HCT116 (cell line): ENCODE measurements around the gene WDFY2. TPM values are rescaled to one million over a fixed set of nuclear protein-coding genes. Genes with fewer than 3 reads are reported as not detected.

Source experiments
- ATAC-seq: fragments of 200-7000 bp; cut with Tn5 transposase; 2 replicates; pipeline ENCODE4 v1.9.1; 2020; ENCODE audit warnings: mild to moderate bottlenecking, moderate library complexity
- BruUV-seq: library from RNA; stranded (reverse); fragments of 400-500 nt; replicated peaks from 2 replicates; lab custom pipeline; 2021; lab: Mats Ljungman, UMichigan
- CTCF ChIA-PET: fragments of 300-600 bp; sonication (Branson Sonifier 250); formaldehyde crosslinking; loops from one replicate; lab custom pipeline; 2021; ENCODE audit warnings: antibody characterized with exemption; lab: Charles Lee
- POLR2A ChIA-PET: fragments of 300-600, 350-600 bp; sonication (Branson Sonifier 250); formaldehyde crosslinking; loops from one replicate; lab custom pipeline; 2021; ENCODE audit warnings: antibody characterized with exemption; lab: Charles Lee
- RAD21 ChIA-PET, 2 experiments: fragments of 300-600 bp; sonication (Branson Sonifier 250); formaldehyde crosslinking; loops; one replicate each; lab custom pipeline; 2023; ENCODE audit warnings: low total read pairs in 2 of 2; ENCODE audit not compliant: uncharacterized antibody in 2 of 2, unreplicated experiment in 2 of 2, low non-redundant PET in 1 of 2; lab: Charles Lee
- DNase-seq: peaks from one replicate; pipeline ENCODE4 v3.0.0-alpha.2; 2010; ENCODE audit warnings: low read depth, low spot score
- H2AFZ ChIP-seq: fragments of 200-600 bp; shearing (Covaris generic), sonication (generic); 2 replicates; pipeline ENCODE4 v1.6.1; 2017; ENCODE audit warnings: low read depth, mixed run types, mixed read lengths, antibody characterized with exemption, low read length; ENCODE audit not compliant: poor library complexity, severe bottlenecking
- H3K27ac ChIP-seq: 2 replicates; pipeline ENCODE4 v1.5.1; 2012; ENCODE audit warnings: low read depth, low read length
- H3K27me3 ChIP-seq: fragments of 200-600 bp; sonication (generic); 2 replicates; pipeline ENCODE4 v1.6.1; 2016; ENCODE audit warnings: mixed run types, low read length, mixed read lengths; ENCODE audit not compliant: insufficient read depth
- H3K36me3 ChIP-seq, 2 experiments: fragments of 200-500 bp in 1 of 2; fragments of 200-600 bp in 1 of 2; sonication (Bioruptor generic) in 1 of 2; sonication (generic) in 1 of 2; 2 replicates each; pipeline versions ENCODE4 v1.5.1 to v1.6.1; 2014 to 2016; ENCODE audit warnings: low read length in 2 of 2, inconsistent platforms in 1 of 2, mixed read lengths in 1 of 2, mixed run types in 1 of 2; ENCODE audit not compliant: insufficient read depth in 2 of 2, control insufficient read depth in 1 of 2
- H3K4me1 ChIP-seq, 2 experiments: fragments of 200-600 bp in 1 of 2; sonication (generic) in 1 of 2; 2 replicates each; pipeline versions ENCODE4 v1.5.1 to v1.6.1; 2012 to 2017; ENCODE audit warnings: low read length in 2 of 2, inconsistent platforms in 1 of 2, mild to moderate bottlenecking in 1 of 2, mixed read lengths in 1 of 2, mixed run types in 1 of 2, moderate library complexity in 1 of 2; ENCODE audit not compliant: insufficient read depth in 2 of 2, control insufficient read depth in 1 of 2
- H3K4me2 ChIP-seq: fragments of 200-600 bp; sonication (generic); 2 replicates; pipeline ENCODE4 v1.6.1; 2017; ENCODE audit warnings: mixed run types, low read length, mixed read lengths
- H3K4me3 ChIP-seq, 2 experiments: fragments of 200-600 bp in 1 of 2; sonication (generic) in 1 of 2; replicated peaks in 1 of 2; 2 replicates each; pipeline ENCODE4 v1.5.1; 2011 to 2016; ENCODE audit warnings: low read length in 2 of 2, control low read depth in 1 of 2, low read depth in 1 of 2, mild to moderate bottlenecking in 1 of 2, mixed read lengths in 1 of 2, mixed run types in 1 of 2
- H3K79me2 ChIP-seq: fragments of 200-600 bp; sonication (generic); 2 replicates; pipeline ENCODE4 v1.6.1; 2017; ENCODE audit warnings: mild to moderate bottlenecking, mixed run types, low read length, moderate library complexity, mixed read lengths; ENCODE audit not compliant: insufficient read depth
- H3K9ac ChIP-seq: fragments of 200-600 bp; sonication (generic); 2 replicates; pipeline ENCODE4 v1.6.1; 2016; ENCODE audit warnings: low read length, mixed read lengths
- H3K9me2 ChIP-seq: fragments of 200-600 bp; sonication (generic), shearing (Covaris generic); 2 replicates; pipeline ENCODE4 v1.6.1; 2017; ENCODE audit warnings: mixed run types, mild to moderate bottlenecking, moderate library complexity; ENCODE audit not compliant: insufficient read depth
- H3K9me3 ChIP-seq, 2 experiments: fragments of 200-500 bp in 1 of 2; fragments of 200-600 bp in 1 of 2; sonication (Bioruptor generic) in 1 of 2; sonication (generic) in 1 of 2; 2 replicates each; pipeline ENCODE4 v1.6.1; 2014 to 2017; ENCODE audit warnings: low read length in 2 of 2, mixed read lengths in 2 of 2, inconsistent platforms in 1 of 2, low read depth in 1 of 2, mild to moderate bottlenecking in 1 of 2, mixed run types in 1 of 2, moderate library complexity in 1 of 2; ENCODE audit not compliant: control insufficient read depth in 1 of 2, insufficient read depth in 1 of 2
- H4K20me1 ChIP-seq: fragments of 200-600 bp; sonication (generic), shearing (Covaris generic); 2 replicates; pipeline ENCODE4 v1.6.1; 2017; ENCODE audit warnings: mixed run types, mild to moderate bottlenecking, moderate library complexity; ENCODE audit not compliant: insufficient read depth
- ELF1 ChIP-seq: IDR thresholded peaks from 2 replicates; pipeline ENCODE4 v1.6.1; 2012; ENCODE audit warnings: low read depth, borderline replicate concordance
- POLR2A ChIP-seq: IDR thresholded peaks from 2 replicates; pipeline ENCODE4 v1.7.0; 2011; ENCODE audit warnings: borderline replicate concordance; ENCODE audit not compliant: insufficient read depth, insufficient read length; ENCODE audit errors: extremely low read depth
- RAD21 ChIP-seq: IDR thresholded peaks from 2 replicates; pipeline ENCODE4 v1.6.1; 2012; ENCODE audit warnings: low read depth, mild to moderate bottlenecking
- SRF ChIP-seq: IDR thresholded peaks from 2 replicates; pipeline ENCODE4 v1.6.1; 2012; ENCODE audit warnings: low read depth
- intact Hi-C: fragments of 100-400 bp; cut with micrococcal nuclease; formaldehyde crosslinking; loops from 2 replicates; pipeline ENCODE4 v1.10.0; 2022
- total RNA-seq: library from RNA; stranded (reverse); gene quantifications from one replicate; pipeline ENCODE4 v1.2.1, GENCODE V29; 2021; ENCODE audit not compliant: unreplicated experiment
- TF ChIP-seq, protein P1 (sequence below), 3 experiments: fragments of 200-600 bp in 1 of 3; sonication (generic) in 1 of 3; IDR thresholded peaks in 2 of 3; conservative IDR thresholded peaks in 1 of 3; 2 replicates each; pipeline ENCODE4 v1.5.1; 2012 to 2017; ENCODE audit warnings: low read depth in 2 of 3, low read length in 2 of 3, antibody characterized with exemption in 1 of 3, borderline replicate concordance in 1 of 3, control low read depth in 1 of 3, mild to moderate bottlenecking in 1 of 3, mixed read lengths in 1 of 3, mixed run types in 1 of 3, moderate library complexity in 1 of 3; ENCODE audit not compliant: insufficient read depth in 1 of 3
- TF ChIP-seq, protein P2 (sequence below): IDR thresholded peaks from 2 replicates; pipeline ENCODE4 v1.6.1; 2012; ENCODE audit warnings: low read depth

WDFY2 gene
- total RNA-seq, 1 experiment from 2014 or later, result 6.1 TPM

DNA sequence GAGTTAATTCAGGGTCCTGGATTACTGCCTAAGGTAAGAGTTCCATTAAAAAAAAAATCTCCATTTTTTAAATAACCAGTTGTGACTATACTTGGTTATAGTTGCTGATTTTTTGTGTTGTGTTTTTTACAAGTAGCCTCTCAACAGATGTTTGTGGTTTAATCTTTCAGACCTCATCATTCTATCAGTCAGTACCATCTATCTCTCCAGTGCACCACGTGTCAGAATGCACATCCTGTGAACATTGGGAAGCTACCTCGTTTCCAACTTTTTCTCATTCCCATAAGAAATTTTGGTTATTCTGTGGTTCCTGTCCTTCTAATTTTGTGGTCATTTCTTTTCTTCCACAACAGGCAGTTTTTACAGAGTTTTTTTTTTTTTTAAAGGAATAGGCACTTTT, 39.2 kb downstream of the WDFY2 start:
- no TSS peak for BruUV-seq

More for the DNA sequence above, 39.2 kb downstream of the WDFY2 start:
- Histone ChIP-seq H3K4me2 (no peak overlapping the region), H2AFZ (no peak overlapping the region), H4K20me1 (no peaks in the 10 kb centered on the region), H3K36me3 (no peaks in the 10 kb centered on the region), H3K4me3 (no peak overlapping the region), H3K9me2 (no peaks in the 10 kb centered on the region), H3K4me1 (no peaks in the 10 kb centered on the region)
- CTCF ChIA-PET, result no interaction called here
- intact Hi-C loops, result no loop called here
- ATAC-seq, result no peak
- no peak for DNase-seq
- RAD21 ChIA-PET, result no interaction called here
- TF ChIP-seq SRF (no peak), RAD21 (no peak), ELF1 (no peak), POLR2A (no peak)
- TF ChIP-seq, protein P1, sequence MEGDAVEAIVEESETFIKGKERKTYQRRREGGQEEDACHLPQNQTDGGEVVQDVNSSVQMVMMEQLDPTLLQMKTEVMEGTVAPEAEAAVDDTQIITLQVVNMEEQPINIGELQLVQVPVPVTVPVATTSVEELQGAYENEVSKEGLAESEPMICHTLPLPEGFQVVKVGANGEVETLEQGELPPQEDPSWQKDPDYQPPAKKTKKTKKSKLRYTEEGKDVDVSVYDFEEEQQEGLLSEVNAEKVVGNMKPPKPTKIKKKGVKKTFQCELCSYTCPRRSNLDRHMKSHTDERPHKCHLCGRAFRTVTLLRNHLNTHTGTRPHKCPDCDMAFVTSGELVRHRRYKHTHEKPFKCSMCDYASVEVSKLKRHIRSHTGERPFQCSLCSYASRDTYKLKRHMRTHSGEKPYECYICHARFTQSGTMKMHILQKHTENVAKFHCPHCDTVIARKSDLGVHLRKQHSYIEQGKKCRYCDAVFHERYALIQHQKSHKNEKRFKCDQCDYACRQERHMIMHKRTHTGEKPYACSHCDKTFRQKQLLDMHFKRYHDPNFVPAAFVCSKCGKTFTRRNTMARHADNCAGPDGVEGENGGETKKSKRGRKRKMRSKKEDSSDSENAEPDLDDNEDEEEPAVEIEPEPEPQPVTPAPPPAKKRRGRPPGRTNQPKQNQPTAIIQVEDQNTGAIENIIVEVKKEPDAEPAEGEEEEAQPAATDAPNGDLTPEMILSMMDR (IDR thresholded peaks at IDR 0.05 in 2 of 3, conservative IDR thresholded peaks at IDR 0.05 in 1 of 3; ENCODE audit: borderline replicate concordance in 1 of 3, insufficient read depth in 1 of 3, low read depth in 2 of 3, low read length in 2 of 3), result no peak
- TF ChIP-seq, protein P2, sequence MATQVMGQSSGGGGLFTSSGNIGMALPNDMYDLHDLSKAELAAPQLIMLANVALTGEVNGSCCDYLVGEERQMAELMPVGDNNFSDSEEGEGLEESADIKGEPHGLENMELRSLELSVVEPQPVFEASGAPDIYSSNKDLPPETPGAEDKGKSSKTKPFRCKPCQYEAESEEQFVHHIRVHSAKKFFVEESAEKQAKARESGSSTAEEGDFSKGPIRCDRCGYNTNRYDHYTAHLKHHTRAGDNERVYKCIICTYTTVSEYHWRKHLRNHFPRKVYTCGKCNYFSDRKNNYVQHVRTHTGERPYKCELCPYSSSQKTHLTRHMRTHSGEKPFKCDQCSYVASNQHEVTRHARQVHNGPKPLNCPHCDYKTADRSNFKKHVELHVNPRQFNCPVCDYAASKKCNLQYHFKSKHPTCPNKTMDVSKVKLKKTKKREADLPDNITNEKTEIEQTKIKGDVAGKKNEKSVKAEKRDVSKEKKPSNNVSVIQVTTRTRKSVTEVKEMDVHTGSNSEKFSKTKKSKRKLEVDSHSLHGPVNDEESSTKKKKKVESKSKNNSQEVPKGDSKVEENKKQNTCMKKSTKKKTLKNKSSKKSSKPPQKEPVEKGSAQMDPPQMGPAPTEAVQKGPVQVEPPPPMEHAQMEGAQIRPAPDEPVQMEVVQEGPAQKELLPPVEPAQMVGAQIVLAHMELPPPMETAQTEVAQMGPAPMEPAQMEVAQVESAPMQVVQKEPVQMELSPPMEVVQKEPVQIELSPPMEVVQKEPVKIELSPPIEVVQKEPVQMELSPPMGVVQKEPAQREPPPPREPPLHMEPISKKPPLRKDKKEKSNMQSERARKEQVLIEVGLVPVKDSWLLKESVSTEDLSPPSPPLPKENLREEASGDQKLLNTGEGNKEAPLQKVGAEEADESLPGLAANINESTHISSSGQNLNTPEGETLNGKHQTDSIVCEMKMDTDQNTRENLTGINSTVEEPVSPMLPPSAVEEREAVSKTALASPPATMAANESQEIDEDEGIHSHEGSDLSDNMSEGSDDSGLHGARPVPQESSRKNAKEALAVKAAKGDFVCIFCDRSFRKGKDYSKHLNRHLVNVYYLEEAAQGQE, result no peak
- TF ChIP-seq, all 23 proteins: peak for 0
- no peaks in the 10 kb centered on the region for H3K9me3 ChIP-seq
- no peak overlapping the region for H3K27ac ChIP-seq
- H3K79me2 ChIP-seq, result no peaks in the 10 kb centered on the region
- H3K27me3 ChIP-seq, result no peaks in the 10 kb centered on the region
- POLR2A ChIA-PET, result no interaction called here
- no peak overlapping the region for H3K9ac ChIP-seq
